WTC11 (cell line): Measurements from ENCODE around the gene ADARB2. TPM values are rescaled to one million over a fixed set of nuclear protein-coding genes. Genes with fewer than 3 reads are reported as not detected.

Source experiments
- ATAC-seq: fragments of 200-7000 bp; cut with Tn5 transposase; 2 replicates; pipeline ENCODE4 v1.10.0; 2021; ENCODE audit warnings: mild to moderate bottlenecking, moderate library complexity
- CTCF ChIA-PET: fragments of 300-600 bp; sonication (Branson Sonifier 250); formaldehyde crosslinking; loops from one replicate; lab custom pipeline; 2021; ENCODE audit warnings: antibody characterized with exemption; lab: Charles Lee
- POLR2A ChIA-PET: fragments of 350-600 bp; sonication (Branson Sonifier 250); formaldehyde crosslinking; loops from one replicate; lab custom pipeline; 2021; ENCODE audit warnings: antibody characterized with exemption; lab: Charles Lee
- DNase-seq: peaks from one replicate; pipeline ENCODE4 v3.0.0; 2021; ENCODE audit warnings: low spot score
- H3K27ac Mint-ChIP-seq: 2 replicates; pipeline ENCODE4 v1.8.0; 2021; ENCODE audit warnings: mixed read lengths
- H3K27me3 Mint-ChIP-seq: 2 replicates; pipeline ENCODE4 v1.8.0; 2021; ENCODE audit warnings: low read depth, mild to moderate bottlenecking, moderate library complexity, mixed read lengths
- H3K36me3 Mint-ChIP-seq: 2 replicates; pipeline ENCODE4 v1.8.0; 2021; ENCODE audit warnings: mixed read lengths
- H3K4me1 Mint-ChIP-seq: 2 replicates; pipeline ENCODE4 v1.8.0; 2022; ENCODE audit warnings: mixed read lengths
- H3K4me3 Mint-ChIP-seq: 2 replicates; pipeline ENCODE4 v1.8.0; 2021; ENCODE audit warnings: mild to moderate bottlenecking, moderate library complexity, mixed read lengths
- H3K9me3 Mint-ChIP-seq: 2 replicates; pipeline ENCODE4 v1.8.0; 2021; ENCODE audit warnings: mixed read lengths
- ESRRA ChIP-seq: sonication (generic); formaldehyde crosslinking; IDR thresholded peaks from 2 replicates; pipeline ENCODE4 v1.8.1; 2022; ENCODE audit warnings: mild to moderate bottlenecking, missing genetic modification reagents, borderline replicate concordance
- FOXP1 ChIP-seq: sonication (generic); formaldehyde crosslinking; IDR thresholded peaks from 2 replicates; pipeline ENCODE4 v1.8.0; 2022; ENCODE audit warnings: missing genetic modification reagents, mild to moderate bottlenecking, moderate library complexity, borderline replicate concordance
- GRHL2 ChIP-seq: fragments of 250-450 bp; sonication (Bioruptor Pico); IDR thresholded peaks from 2 replicates; pipeline ENCODE4 v1.8.0; 2022; ENCODE audit warnings: mild to moderate bottlenecking, moderate library complexity; ENCODE audit not compliant: insufficient replicate concordance, severe bottlenecking
- NFATC4 ChIP-seq: fragments of 250-450 bp; sonication (Bioruptor Pico); IDR thresholded peaks from 2 replicates; pipeline ENCODE4 v1.9.0; 2021; ENCODE audit warnings: mild to moderate bottlenecking
- NR2C2 ChIP-seq: sonication (generic); formaldehyde crosslinking; IDR thresholded peaks from 2 replicates; pipeline ENCODE4 v1.8.0; 2022; ENCODE audit warnings: mild to moderate bottlenecking, missing genetic modification reagents
- OVOL2 ChIP-seq: fragments of 250-450 bp; sonication (Bioruptor Pico); IDR thresholded peaks from 2 replicates; pipeline ENCODE4 v1.9.0; 2021; ENCODE audit warnings: mild to moderate bottlenecking, borderline replicate concordance
- RELA ChIP-seq: sonication (generic); formaldehyde crosslinking; IDR thresholded peaks from 2 replicates; pipeline ENCODE4 v1.8.1; 2022; ENCODE audit warnings: missing genetic modification reagents, mild to moderate bottlenecking, borderline replicate concordance
- SMAD3 ChIP-seq: sonication (generic); formaldehyde crosslinking; IDR thresholded peaks from 2 replicates; pipeline ENCODE4 v1.8.0; 2022; ENCODE audit warnings: missing genetic modification reagents, mild to moderate bottlenecking, borderline replicate concordance
- TP53 ChIP-seq: sonication (generic); formaldehyde crosslinking; IDR thresholded peaks from 2 replicates; pipeline ENCODE4 v1.8.1; 2023; ENCODE audit warnings: mild to moderate bottlenecking, missing genetic modification reagents
- ZNF121 ChIP-seq: sonication (generic); formaldehyde crosslinking; IDR thresholded peaks from 2 replicates; pipeline ENCODE4 v1.8.0; 2023; ENCODE audit warnings: missing genetic modification reagents
- ZNF138 ChIP-seq: sonication (generic); formaldehyde crosslinking; conservative IDR thresholded peaks from 2 replicates; pipeline ENCODE4 v1.8.1; 2022; ENCODE audit warnings: mild to moderate bottlenecking, moderate library complexity, missing genetic modification reagents
- total RNA-seq: library from RNA; stranded (reverse); gene quantifications from 3 replicates; pipeline ENCODE4 v1.2.3, GENCODE V29; 2021
- TF ChIP-seq, protein P1 (sequence below): fragments of 200-600 bp; IDR thresholded peaks from 2 replicates; pipeline ENCODE4 v1.8.0; 2022; ENCODE audit warnings: antibody characterized with exemption
- TF ChIP-seq, protein P2 (sequence below): sonication (generic); formaldehyde crosslinking; IDR thresholded peaks from 2 replicates; pipeline ENCODE4 v1.8.0; 2022; ENCODE audit warnings: missing genetic modification reagents
- TF ChIP-seq, protein P3 (sequence below): sonication (generic); formaldehyde crosslinking; IDR thresholded peaks from 2 replicates; pipeline ENCODE4 v1.8.1; 2023; ENCODE audit warnings: mild to moderate bottlenecking, missing genetic modification reagents, borderline replicate concordance
- TF ChIP-seq, protein P4 (sequence below): fragments of 250-450 bp; sonication (Bioruptor Pico); IDR thresholded peaks from 2 replicates; pipeline ENCODE4 v1.9.0; 2021; ENCODE audit warnings: mild to moderate bottlenecking
- TF ChIP-seq, protein P5 (sequence below): sonication (generic); formaldehyde crosslinking; IDR thresholded peaks from 2 replicates; pipeline ENCODE4 v1.8.0; 2022; ENCODE audit warnings: mild to moderate bottlenecking, missing genetic modification reagents
- TF ChIP-seq, protein P6 (sequence below): sonication (generic); formaldehyde crosslinking; conservative IDR thresholded peaks from 2 replicates; pipeline ENCODE4 v1.8.1; 2022; ENCODE audit warnings: mild to moderate bottlenecking, missing genetic modification reagents

The ADARB2 gene
- total RNA-seq, 1 experiment from 2014 or later, result 3.7 TPM

DNA sequence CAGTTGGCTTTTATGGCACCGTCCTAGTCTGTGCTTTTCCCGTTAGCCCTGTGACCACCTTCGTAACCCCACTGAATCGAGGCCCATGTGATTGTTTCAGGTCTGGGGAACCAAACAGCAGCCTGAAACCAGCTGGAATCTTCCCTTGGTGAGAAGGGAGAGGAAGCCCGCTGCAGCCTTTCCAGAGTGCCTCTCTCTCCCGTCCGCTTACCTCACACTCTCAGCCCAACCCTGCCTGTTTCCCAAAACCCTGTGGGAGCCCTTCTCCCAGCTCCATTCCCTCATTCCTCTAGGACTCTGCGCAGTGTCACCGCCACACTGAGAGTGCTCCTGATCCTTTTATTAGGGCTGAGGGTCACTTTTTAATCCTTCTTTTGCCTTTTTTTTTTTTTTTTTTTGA lies 541.5 kb downstream of the ADARB2 start:
- ATAC-seq (peak; percentile 78), DNase-seq (peak; percentile 24)
- Mint-ChIP-seq H3K9me3 (no peaks in the 10 kb centered on the region), H3K27ac (no peak overlapping the region), H3K36me3 (no peaks in the 10 kb centered on the region), H3K4me3 (0 out of 2 replicates have a peak overlapping the region, but pooled peaks have one; percentile 1), H3K27me3 (peaks cover 7% of the 10 kb centered on the region; the same call in 1 of the 2 replicates), H3K4me1 (peaks cover 40% of the 10 kb centered on the region)
- CTCF ChIA-PET, result interaction anchor here (0.7 to 1.5 kb wide), 10 partner anchors 10 to 678 kb away, joined by 3 to 7 read pairs (median 3); no protein-coding TSS in a partner anchor
- POLR2A ChIA-PET, result interaction anchor here (1.2 kb wide), 1 partner anchor 15 kb away, joined by 10 read pairs; no protein-coding TSS in a partner anchor
- TF ChIP-seq OVOL2 (CRISPR knock-in tag) (no peak), SMAD3 (no peak), RELA (CRISPR knock-in tag) (no peak), FOXP1 (CRISPR knock-in tag) (no peak)
- TF ChIP-seq, protein P1, sequence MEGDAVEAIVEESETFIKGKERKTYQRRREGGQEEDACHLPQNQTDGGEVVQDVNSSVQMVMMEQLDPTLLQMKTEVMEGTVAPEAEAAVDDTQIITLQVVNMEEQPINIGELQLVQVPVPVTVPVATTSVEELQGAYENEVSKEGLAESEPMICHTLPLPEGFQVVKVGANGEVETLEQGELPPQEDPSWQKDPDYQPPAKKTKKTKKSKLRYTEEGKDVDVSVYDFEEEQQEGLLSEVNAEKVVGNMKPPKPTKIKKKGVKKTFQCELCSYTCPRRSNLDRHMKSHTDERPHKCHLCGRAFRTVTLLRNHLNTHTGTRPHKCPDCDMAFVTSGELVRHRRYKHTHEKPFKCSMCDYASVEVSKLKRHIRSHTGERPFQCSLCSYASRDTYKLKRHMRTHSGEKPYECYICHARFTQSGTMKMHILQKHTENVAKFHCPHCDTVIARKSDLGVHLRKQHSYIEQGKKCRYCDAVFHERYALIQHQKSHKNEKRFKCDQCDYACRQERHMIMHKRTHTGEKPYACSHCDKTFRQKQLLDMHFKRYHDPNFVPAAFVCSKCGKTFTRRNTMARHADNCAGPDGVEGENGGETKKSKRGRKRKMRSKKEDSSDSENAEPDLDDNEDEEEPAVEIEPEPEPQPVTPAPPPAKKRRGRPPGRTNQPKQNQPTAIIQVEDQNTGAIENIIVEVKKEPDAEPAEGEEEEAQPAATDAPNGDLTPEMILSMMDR, result no peak

DNA sequence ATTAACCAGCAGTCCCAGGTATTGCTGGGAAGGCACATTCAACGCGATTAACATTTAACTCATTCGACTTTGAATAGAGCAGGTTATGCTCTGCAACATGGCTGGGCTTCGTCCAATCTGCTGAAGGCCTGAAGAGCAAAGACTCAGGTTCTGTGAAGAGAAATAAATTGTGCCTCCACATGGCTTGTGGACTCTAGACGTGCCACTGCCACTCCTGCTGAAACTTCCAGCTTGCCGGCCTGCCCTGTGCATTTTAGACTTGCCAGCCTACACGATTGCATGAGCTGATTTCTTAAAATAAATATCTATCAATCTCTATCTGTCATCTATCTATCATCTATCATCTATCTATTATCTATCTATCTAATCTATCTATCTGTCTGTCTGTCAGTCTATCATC lies 543.2 kb downstream of the ADARB2 start:
- Mint-ChIP-seq H3K4me3 (no peak overlapping the region), H3K9me3 (no peaks in the 10 kb centered on the region), H3K27me3 (peaks cover 7% of the 10 kb centered on the region; the same call in 1 of the 2 replicates), H3K4me1 (peaks cover 33% of the 10 kb centered on the region), H3K27ac (no peak overlapping the region), H3K36me3 (no peaks in the 10 kb centered on the region)
- DNase-seq, result no peak
- no peak for ATAC-seq
- CTCF ChIA-PET, result no interaction called here
- no peak for TF ChIP-seq ZNF121 (CRISPR knock-in tag)
- TF ChIP-seq, protein P2, sequence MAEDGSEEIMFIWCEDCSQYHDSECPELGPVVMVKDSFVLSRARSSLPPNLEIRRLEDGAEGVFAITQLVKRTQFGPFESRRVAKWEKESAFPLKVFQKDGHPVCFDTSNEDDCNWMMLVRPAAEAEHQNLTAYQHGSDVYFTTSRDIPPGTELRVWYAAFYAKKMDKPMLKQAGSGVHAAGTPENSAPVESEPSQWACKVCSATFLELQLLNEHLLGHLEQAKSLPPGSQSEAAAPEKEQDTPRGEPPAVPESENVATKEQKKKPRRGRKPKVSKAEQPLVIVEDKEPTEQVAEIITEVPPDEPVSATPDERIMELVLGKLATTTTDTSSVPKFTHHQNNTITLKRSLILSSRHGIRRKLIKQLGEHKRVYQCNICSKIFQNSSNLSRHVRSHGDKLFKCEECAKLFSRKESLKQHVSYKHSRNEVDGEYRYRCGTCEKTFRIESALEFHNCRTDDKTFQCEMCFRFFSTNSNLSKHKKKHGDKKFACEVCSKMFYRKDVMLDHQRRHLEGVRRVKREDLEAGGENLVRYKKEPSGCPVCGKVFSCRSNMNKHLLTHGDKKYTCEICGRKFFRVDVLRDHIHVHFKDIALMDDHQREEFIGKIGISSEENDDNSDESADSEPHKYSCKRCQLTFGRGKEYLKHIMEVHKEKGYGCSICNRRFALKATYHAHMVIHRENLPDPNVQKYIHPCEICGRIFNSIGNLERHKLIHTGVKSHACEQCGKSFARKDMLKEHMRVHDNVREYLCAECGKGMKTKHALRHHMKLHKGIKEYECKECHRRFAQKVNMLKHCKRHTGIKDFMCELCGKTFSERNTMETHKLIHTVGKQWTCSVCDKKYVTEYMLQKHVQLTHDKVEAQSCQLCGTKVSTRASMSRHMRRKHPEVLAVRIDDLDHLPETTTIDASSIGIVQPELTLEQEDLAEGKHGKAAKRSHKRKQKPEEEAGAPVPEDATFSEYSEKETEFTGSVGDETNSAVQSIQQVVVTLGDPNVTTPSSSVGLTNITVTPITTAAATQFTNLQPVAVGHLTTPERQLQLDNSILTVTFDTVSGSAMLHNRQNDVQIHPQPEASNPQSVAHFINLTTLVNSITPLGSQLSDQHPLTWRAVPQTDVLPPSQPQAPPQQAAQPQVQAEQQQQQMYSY, result no peak
- no peak for TF ChIP-seq TP53 (CRISPR knock-in tag)
- no peak for TF ChIP-seq GRHL2 (CRISPR knock-in tag)
- TF ChIP-seq SMAD3, result no peak
- TF ChIP-seq, protein P3, sequence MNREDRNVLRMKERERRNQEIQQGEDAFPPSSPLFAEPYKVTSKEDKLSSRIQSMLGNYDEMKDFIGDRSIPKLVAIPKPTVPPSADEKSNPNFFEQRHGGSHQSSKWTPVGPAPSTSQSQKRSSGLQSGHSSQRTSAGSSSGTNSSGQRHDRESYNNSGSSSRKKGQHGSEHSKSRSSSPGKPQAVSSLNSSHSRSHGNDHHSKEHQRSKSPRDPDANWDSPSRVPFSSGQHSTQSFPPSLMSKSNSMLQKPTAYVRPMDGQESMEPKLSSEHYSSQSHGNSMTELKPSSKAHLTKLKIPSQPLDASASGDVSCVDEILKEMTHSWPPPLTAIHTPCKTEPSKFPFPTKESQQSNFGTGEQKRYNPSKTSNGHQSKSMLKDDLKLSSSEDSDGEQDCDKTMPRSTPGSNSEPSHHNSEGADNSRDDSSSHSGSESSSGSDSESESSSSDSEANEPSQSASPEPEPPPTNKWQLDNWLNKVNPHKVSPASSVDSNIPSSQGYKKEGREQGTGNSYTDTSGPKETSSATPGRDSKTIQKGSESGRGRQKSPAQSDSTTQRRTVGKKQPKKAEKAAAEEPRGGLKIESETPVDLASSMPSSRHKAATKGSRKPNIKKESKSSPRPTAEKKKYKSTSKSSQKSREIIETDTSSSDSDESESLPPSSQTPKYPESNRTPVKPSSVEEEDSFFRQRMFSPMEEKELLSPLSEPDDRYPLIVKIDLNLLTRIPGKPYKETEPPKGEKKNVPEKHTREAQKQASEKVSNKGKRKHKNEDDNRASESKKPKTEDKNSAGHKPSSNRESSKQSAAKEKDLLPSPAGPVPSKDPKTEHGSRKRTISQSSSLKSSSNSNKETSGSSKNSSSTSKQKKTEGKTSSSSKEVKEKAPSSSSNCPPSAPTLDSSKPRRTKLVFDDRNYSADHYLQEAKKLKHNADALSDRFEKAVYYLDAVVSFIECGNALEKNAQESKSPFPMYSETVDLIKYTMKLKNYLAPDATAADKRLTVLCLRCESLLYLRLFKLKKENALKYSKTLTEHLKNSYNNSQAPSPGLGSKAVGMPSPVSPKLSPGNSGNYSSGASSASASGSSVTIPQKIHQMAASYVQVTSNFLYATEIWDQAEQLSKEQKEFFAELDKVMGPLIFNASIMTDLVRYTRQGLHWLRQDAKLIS (CRISPR knock-in tag), result no peak
- TF ChIP-seq NR2C2 (CRISPR knock-in tag), result no peak
- TF ChIP-seq, protein P4, sequence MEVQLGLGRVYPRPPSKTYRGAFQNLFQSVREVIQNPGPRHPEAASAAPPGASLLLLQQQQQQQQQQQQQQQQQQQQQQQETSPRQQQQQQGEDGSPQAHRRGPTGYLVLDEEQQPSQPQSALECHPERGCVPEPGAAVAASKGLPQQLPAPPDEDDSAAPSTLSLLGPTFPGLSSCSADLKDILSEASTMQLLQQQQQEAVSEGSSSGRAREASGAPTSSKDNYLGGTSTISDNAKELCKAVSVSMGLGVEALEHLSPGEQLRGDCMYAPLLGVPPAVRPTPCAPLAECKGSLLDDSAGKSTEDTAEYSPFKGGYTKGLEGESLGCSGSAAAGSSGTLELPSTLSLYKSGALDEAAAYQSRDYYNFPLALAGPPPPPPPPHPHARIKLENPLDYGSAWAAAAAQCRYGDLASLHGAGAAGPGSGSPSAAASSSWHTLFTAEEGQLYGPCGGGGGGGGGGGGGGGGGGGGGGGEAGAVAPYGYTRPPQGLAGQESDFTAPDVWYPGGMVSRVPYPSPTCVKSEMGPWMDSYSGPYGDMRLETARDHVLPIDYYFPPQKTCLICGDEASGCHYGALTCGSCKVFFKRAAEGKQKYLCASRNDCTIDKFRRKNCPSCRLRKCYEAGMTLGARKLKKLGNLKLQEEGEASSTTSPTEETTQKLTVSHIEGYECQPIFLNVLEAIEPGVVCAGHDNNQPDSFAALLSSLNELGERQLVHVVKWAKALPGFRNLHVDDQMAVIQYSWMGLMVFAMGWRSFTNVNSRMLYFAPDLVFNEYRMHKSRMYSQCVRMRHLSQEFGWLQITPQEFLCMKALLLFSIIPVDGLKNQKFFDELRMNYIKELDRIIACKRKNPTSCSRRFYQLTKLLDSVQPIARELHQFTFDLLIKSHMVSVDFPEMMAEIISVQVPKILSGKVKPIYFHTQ (CRISPR knock-in tag), result no peak
- no peak for TF ChIP-seq ESRRA (CRISPR knock-in tag)
- TF ChIP-seq, protein P1, result no peak
- no peak for TF ChIP-seq NFATC4
- TF ChIP-seq, protein P5, sequence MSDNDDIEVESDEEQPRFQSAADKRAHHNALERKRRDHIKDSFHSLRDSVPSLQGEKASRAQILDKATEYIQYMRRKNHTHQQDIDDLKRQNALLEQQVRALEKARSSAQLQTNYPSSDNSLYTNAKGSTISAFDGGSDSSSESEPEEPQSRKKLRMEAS, result no peak
- TF ChIP-seq, protein P6, sequence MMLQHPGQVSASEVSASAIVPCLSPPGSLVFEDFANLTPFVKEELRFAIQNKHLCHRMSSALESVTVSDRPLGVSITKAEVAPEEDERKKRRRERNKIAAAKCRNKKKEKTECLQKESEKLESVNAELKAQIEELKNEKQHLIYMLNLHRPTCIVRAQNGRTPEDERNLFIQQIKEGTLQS (CRISPR knock-in tag), result no peak
- TF ChIP-seq ZNF138 (CRISPR knock-in tag), result no peak
- POLR2A ChIA-PET, result no interaction called here
